Testis (tissue), 3 donors: ENCODE results near the gene ADAMTS6. TPM values are rescaled to one million over a fixed set of nuclear protein-coding genes. Genes with fewer than 3 reads are reported as not detected.

Source experiments
- DNase-seq: peaks from one replicate; pipeline ENCODE4 v3.0.0-alpha.2; 2019
- H3K27ac ChIP-seq, 2 donors: fragments of 200-600 bp; sonication (generic); one replicate each; pipeline ENCODE4 v1.5.1; 2019
- H3K27me3 ChIP-seq: fragments of 200-600 bp; sonication (generic); one replicate; pipeline ENCODE4 v1.5.1; 2019
- H3K36me3 ChIP-seq: fragments of 200-600 bp; sonication (generic); one replicate; pipeline ENCODE4 v1.5.1; 2017; ENCODE audit warnings: low read depth; ENCODE audit errors: missing control alignments
- H3K4me1 ChIP-seq: fragments of 200-600 bp; sonication (generic); one replicate; pipeline ENCODE4 v1.5.1; 2019
- H3K4me3 ChIP-seq, 2 donors: fragments of 200-600 bp; sonication (generic); one replicate each; pipeline ENCODE4 v1.5.1; 2017 to 2019
- H3K9me3 ChIP-seq: fragments of 200-600 bp; sonication (generic); one replicate; pipeline ENCODE4 v1.5.1; 2017
- CTCF ChIP-seq, 3 experiments: fragments of 450-650 bp in 2 of 3; fragments of 200-600 bp in 1 of 3; sonication (generic) in 1 of 3; IDR thresholded peaks; one replicate each; pipeline ENCODE4 v1.5.1; 2016 to 2019; ENCODE audit warnings: antibody characterized with exemption in 3 of 3, mild to moderate bottlenecking in 2 of 3, moderate library complexity in 1 of 3
- POLR2A ChIP-seq: fragments of 450-650 bp; IDR thresholded peaks from one replicate; pipeline ENCODE4 v1.6.1; 2017; ENCODE audit warnings: antibody characterized with exemption, mild to moderate bottlenecking, moderate library complexity
- WGBS, 2 donors: methylation state at CpG; one replicate each; pipeline ENCODE4 v1.1.5; 2018; 5-methylcytosine and 5-hydroxymethylcytosine counted together
- intact Hi-C: fragments of 100-400 bp; cut with DNase I; formaldehyde crosslinking; loops from one replicate; pipeline ENCODE4 v1.15.1; 2023; ENCODE audit warnings: low total_unique reads
- polyA plus RNA-seq: library from polyadenylated mRNA; stranded (reverse); fragments of 350-450 nt; fragmentation: Illumina TruSeq; extraction: RNeasy Lipid Tissue Mini Kit (QIAGEN cat#74804); gene quantifications from one replicate; pipeline ENCODE4 v1.2.3, GENCODE V29; 2014; ENCODE audit warnings: low read depth, low replicate concordance; ENCODE audit not compliant: insufficient read depth
- total RNA-seq, 2 donors: library from RNA; depleted of rRNA; stranded (reverse); fragments of >200 nt; gene quantifications; one replicate each; pipeline ENCODE4 v1.2.3, GENCODE V29; 2016

ADAMTS6 gene
- total and polyA plus RNA-seq, 3 donors from 2014 or later = 4.1 to 43.1 (median 25.5) TPM

DNA sequence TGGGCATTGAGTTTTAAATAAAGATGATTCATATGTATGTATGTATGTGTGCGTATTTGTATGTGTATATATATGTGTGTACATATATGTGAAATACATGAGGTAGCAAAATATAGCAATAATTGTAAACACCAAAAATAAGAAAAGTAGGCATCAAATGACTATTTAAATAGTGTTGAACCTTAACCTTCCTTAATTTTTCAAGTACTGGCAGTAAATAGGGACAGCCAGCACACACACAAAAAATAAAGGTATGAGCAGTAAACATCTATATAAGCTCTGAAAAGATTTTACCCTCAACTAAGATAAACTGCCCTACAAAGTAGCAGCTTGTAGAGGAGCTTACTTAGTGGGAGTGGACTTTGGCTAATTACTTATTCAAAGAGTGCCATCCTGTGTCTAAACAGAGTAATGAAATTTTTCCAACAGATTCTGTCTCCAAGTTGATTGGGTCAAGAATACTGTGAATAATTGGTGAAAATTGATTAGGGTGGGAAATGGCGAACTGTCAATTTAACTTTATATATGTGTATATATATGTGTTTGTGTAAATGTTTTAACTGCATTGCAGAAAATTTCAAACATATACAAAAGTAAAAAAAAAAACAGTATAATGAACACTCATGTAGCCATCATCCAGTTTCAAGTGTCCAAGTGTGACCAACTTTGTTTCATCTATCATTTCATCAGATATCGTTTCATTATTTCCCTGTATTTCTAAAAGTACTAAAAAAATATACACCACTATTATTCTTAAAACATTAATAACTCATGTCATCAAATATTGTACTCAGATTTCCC is 2.0 kb upstream of the ADAMTS6 start:
- Histone ChIP-seq H3K9me3 (no peaks in the 10 kb centered on the region), H3K4me3 (no peak overlapping the region), H3K27ac (peak overlapping the region; percentile 86 to 96), H3K27me3 (no peaks in the 10 kb centered on the region), H3K36me3 (no peaks in the 10 kb centered on the region), H3K4me1 (peaks cover 6% of the 10 kb centered on the region)
- WGBS, 2 donors = 15 to 27% methylated on average over 3 of the region's 3 CpGs
- TF ChIP-seq POLR2A = no peak
- TF ChIP-seq CTCF (IDR thresholded peaks at IDR 0.05) = peak; percentile 42 to 56 (median 49)
- intact Hi-C loops = loop anchor here (10.0 kb wide), 2 partner anchors 519 to 669 kb away; no protein-coding TSS in a partner anchor
- no peak for DNase-seq

DNA sequence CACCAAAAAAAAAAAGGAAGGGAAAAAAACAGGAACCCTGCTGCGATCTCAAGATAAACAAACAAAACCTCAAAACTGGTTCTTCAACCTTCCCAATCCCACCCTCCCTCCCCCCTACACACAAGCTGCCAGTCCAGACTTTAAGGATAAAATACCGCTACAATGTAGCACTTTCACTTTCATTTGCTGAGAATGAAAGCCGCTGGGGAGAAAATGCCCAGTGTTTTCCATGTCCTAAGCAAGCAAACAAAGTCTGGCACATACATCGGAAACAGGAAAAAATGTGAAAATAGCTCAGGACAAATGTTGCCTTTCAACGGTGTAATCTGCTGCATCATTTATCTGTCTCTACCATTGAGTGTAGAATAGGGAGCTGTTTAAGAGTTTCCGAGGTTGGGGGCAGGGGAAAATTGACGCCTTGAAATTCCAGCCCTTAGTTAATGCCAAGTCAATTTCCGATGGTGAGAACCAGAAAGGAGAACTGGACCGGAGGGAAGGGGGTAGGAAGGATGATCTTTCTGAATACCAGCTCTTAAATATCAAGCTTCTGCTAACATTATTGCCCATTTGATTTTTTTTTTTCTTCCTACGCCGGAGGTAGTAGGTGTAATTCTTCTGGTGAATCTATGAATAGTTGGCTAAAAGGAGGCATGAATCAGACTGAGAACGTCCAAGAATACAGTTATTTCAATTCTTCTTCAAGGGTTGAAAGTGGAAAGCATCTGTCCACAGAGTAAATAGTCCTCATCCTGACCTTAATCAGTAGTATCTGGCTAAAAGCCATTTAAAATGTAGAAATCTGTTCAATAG is 1.2 kb upstream of the ADAMTS6 start:
- H3K27ac ChIP-seq = peak overlapping the region; percentile 86 to 96
- peak; percentile 44 for DNase-seq
- intact Hi-C loops = loop anchor here (10.0 kb wide), 2 partner anchors 518 to 668 kb away; no protein-coding TSS in a partner anchor

DNA sequence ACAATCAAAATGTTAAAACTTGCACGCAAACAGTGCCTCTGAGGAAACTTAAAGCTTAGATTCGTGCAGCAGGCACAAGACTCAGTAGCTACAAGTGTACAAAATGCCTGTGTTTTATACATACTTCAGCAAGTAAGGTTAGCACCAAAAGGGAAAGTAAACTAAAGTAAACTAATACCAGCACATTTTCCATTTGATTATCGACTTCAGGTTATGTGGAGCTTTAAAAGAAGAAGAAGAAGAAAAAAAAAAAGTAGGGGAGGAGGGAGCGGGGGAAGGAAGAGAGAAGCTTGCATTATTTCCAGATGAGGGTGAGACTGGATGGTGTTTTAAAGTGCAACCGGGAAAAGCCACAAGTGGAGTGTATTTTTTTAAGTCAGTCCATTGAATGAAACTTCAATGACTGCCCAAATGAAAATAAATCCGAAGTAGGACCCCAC is 596 bp upstream of the ADAMTS6 start:
- intact Hi-C loops = loop anchor here (10.0 kb wide), 2 partner anchors 518 to 668 kb away; no protein-coding TSS in a partner anchor
- no peaks in the 10 kb centered on the region for H3K27me3 ChIP-seq
- H3K27ac ChIP-seq = peak overlapping the region; percentile 86 to 96
- H3K9me3 ChIP-seq = no peaks in the 10 kb centered on the region
- WGBS, 2 donors = 0% methylated on average over 6 of the region's 6 CpGs
- peak overlapping the region; percentile 57 to 69 for H3K4me3 ChIP-seq
- no peak for DNase-seq
- TF ChIP-seq POLR2A (no peak), CTCF (IDR thresholded peaks at IDR 0.05) (no peak)
- H3K36me3 ChIP-seq = no peaks in the 10 kb centered on the region
- H3K4me1 ChIP-seq = peaks cover 6% of the 10 kb centered on the region

More for the DNA sequence above, 1.2 kb upstream of the ADAMTS6 start:
- peak overlapping the region; percentile 57 to 69 for H3K4me3 ChIP-seq
- H3K4me1 ChIP-seq = peaks cover 6% of the 10 kb centered on the region
- H3K9me3 ChIP-seq = no peaks in the 10 kb centered on the region
- H3K36me3 ChIP-seq = no peaks in the 10 kb centered on the region
- 0 to 1% methylated on average over 12 of the region's 12 CpGs for WGBS, 2 donors
- no peaks in the 10 kb centered on the region for H3K27me3 ChIP-seq
- no peak for TF ChIP-seq POLR2A
- TF ChIP-seq CTCF (IDR thresholded peaks at IDR 0.05) = no peak

DNA sequence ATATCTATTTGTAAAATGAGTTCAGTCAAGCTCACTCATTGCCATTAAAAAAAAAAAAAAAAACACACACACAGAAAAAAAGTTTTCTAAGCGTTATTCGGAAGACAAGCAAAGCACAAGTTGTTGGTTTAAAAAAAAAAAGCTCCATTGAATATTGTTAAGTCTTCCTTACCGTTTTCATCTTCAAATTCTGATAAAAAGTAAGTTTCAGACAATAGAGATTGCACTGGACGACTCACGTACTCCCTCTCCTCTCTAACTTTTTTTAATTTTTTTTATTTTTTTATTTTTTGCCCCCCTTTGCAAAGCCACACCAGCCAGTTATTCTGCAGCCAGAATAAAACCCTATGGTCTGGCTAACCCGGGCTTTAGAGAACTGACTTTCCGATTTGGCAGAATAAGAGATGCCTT is 544 bp downstream of the ADAMTS6 start:
- no peaks in the 10 kb centered on the region for H3K36me3 ChIP-seq
- H3K27me3 ChIP-seq = no peaks in the 10 kb centered on the region
- intact Hi-C loops = loop anchor here (10.0 kb wide), 2 partner anchors 516 to 666 kb away; no protein-coding TSS in a partner anchor
- H3K4me1 ChIP-seq = peaks cover 6% of the 10 kb centered on the region
- peak overlapping the region in 1 of 2 donors; percentile 96 for H3K27ac ChIP-seq
- no peaks in the 10 kb centered on the region for H3K9me3 ChIP-seq
- peak overlapping the region; percentile 57 to 69 for H3K4me3 ChIP-seq
- DNase-seq = no peak
- TF ChIP-seq CTCF (IDR thresholded peaks at IDR 0.05) (no peak), POLR2A (no peak)
- 0 to 1% methylated on average over 7 of the region's 7 CpGs for WGBS, 2 donors
